Ovary (tissue), 9 donors: ENCODE data around the gene DHX16. TPM values are rescaled to one million over a fixed set of nuclear protein-coding genes. Genes with fewer than 3 reads are reported as not detected.

Source experiments
- DNase-seq, 5 donors: peaks; one replicate each; pipeline ENCODE4 v3.0.0-alpha.2; 2019 to 2020
- H3K27ac ChIP-seq, 2 donors: fragments of 200-600 bp; one replicate each; pipeline versions ENCODE4 v1.5.1 to v1.8.0; 2019 to 2022
- H3K27me3 ChIP-seq: fragments of 200-600 bp; one replicate; pipeline ENCODE4 v1.8.0; 2022
- H3K36me3 ChIP-seq: fragments of 200-600 bp; sonication (generic); one replicate; pipeline ENCODE4 v1.5.1; 2019
- H3K4me1 ChIP-seq: one replicate; pipeline ENCODE4 v1.8.1; 2013; ENCODE audit warnings: mild to moderate bottlenecking, moderate library complexity; ENCODE audit not compliant: insufficient read depth
- H3K4me3 ChIP-seq: fragments of 200-600 bp; sonication (generic); one replicate; pipeline ENCODE4 v1.5.1; 2017
- H3K9me3 ChIP-seq, 2 donors: fragments of 200-600 bp in 1 of 2; sonication (generic) in 1 of 2; one replicate each; pipeline versions ENCODE4 v1.5.1 to v1.8.1; 2013 to 2019; ENCODE audit warnings: mild to moderate bottlenecking in 1 of 2, moderate library complexity in 1 of 2
- CTCF ChIP-seq, 3 donors: fragments of 450-650 bp in 2 of 3; fragments of 200-600 bp in 1 of 3; IDR thresholded peaks; one replicate each; pipeline versions ENCODE4 v1.5.1 to v1.8.0; 2016 to 2022; ENCODE audit warnings: antibody characterized with exemption in 3 of 3, mild to moderate bottlenecking in 1 of 3
- EP300 ChIP-seq: sonication (generic); formaldehyde crosslinking; IDR thresholded peaks from one replicate; pipeline ENCODE4 v1.6.1; 2017; ENCODE audit warnings: antibody characterized with exemption
- POLR2A ChIP-seq: fragments of 450-650 bp; IDR thresholded peaks from one replicate; pipeline ENCODE4 v1.6.1; 2017; ENCODE audit warnings: antibody characterized with exemption, mild to moderate bottlenecking, moderate library complexity
- WGBS, 3 donors: extraction: QIAGEN DNeasy Blood & Tissue Kit in 1 of 3; methylation state at CpG; one replicate each; pipeline versions ENCODE4 v1.1.5 to v1.1.7; 2013 to 2017; 5-methylcytosine and 5-hydroxymethylcytosine counted together
- intact Hi-C, 4 donors: fragments of 100-400 bp; cut with DNase I; formaldehyde crosslinking; loops; one replicate each; pipeline versions ENCODE4 v1.11.0 to v1.15.1; 2022 to 2023
- polyA plus RNA-seq, 2 donors: library from polyadenylated mRNA; stranded (reverse); fragments of 200-250 nt in 1 of 2; fragments of 350-450 nt in 1 of 2; fragmentation: Illumina TruSeq in 1 of 2; extraction: RNeasy Lipid Tissue Mini Kit (QIAGEN cat#74804) in 1 of 2; gene quantifications; one replicate each; pipeline ENCODE4 v1.2.3, GENCODE V29; 2013 to 2014
- total RNA-seq, 7 donors: library from RNA; depleted of rRNA in 2 of 7; stranded (reverse); fragments of >200 nt in 2 of 7; fragmentation: NEBNext Ultra II Directional in 3 of 7; extraction: Animal tissue kit (Norgen Biotek cat#: 25700) in 3 of 7; gene quantifications; one replicate each; pipeline versions ENCODE4 v1.1.0 to v1.2.4, GENCODE V29; 2016 to 2023
- donor health status: DM: no; HTN: no; CAD: no; lungs with moderate emphysema.
- donor health status: DM: no; HTN: no; CAD: no.
- donor health status: Bipolar disorder and iron deficiency.
- donor health status: DM: yes; HTN: yes; CAD: no.
- donor health status: DM: no; HTN: no; CAD: no.
- donor health status: DM: yes; HTN: yes; CAD: no.

DHX16 gene
- total and polyA plus RNA-seq, 9 donors = 18.0 to 27.4 (median 22.5) TPM

- Histone ChIP-seq H3K36me3 (no peaks in the 10 kb centered on the region), H3K27me3 (no peaks in the 10 kb centered on the region), H3K9me3 (no peaks in the 10 kb centered on the region), H3K4me3 (peak overlapping the region; percentile 54), H3K4me1 (peaks cover 9% of the 10 kb centered on the region), H3K27ac (peak overlapping the region; percentile 95 to 96)
- WGBS, 3 donors = 9 to 12% (median 10%) methylated on average over 21 to 22 of the region's 22 CpGs
- intact Hi-C loops = loop anchor here in 3 of 4 donors (2.0 to 10.0 kb wide), 3 partner anchors 33 to 197 kb away; partner anchors contain the start of genes TUBB (in 3 of the 3), DDR1 (in 2 of the 3), MRPS18B (in 1 of the 3) and PPP1R10 (in 1 of the 3)
- TF ChIP-seq EP300 = no peak
- no peak for TF ChIP-seq POLR2A
- peak in 1 of 3 donors; percentile 20 for TF ChIP-seq CTCF (IDR thresholded peaks at IDR 0.05)
- peak; percentile 56 to 73 (median 69) for DNase-seq
These were observed 15.0 kb upstream of the DHX16 start for GRCh38 chr6:30687659-30688431.

- DNase-seq = peak; percentile 91 to 93 (median 93)
- H3K27ac ChIP-seq = peak overlapping the region; percentile 95 to 96
- 0% methylated on average over 45 to 52 of the region's 52 CpGs for WGBS, 3 donors
- H3K4me1 ChIP-seq = peaks cover 10% of the 10 kb centered on the region
- no peaks in the 10 kb centered on the region for H3K36me3 ChIP-seq
- H3K9me3 ChIP-seq = no peaks in the 10 kb centered on the region
- peak overlapping the region; percentile 54 for H3K4me3 ChIP-seq
- H3K27me3 ChIP-seq = no peaks in the 10 kb centered on the region
- intact Hi-C loops = loop anchor here in 3 of 4 donors (2.0 to 10.0 kb wide), 3 partner anchors 34 to 198 kb away; partner anchors contain the start of genes TUBB (in 3 of the 3), DDR1 (in 2 of the 3), MRPS18B (in 1 of the 3) and PPP1R10 (in 1 of the 3)
- TF ChIP-seq POLR2A (peak; percentile 64), CTCF (IDR thresholded peaks at IDR 0.05) (no peak), EP300 (peak; percentile 35)
These were observed 14.3 kb upstream of the DHX16 start for GRCh38 chr6:30686908-30687658.

- Histone ChIP-seq H3K4me1 (peaks cover 11% of the 10 kb centered on the region), H3K9me3 (no peaks in the 10 kb centered on the region), H3K27me3 (no peaks in the 10 kb centered on the region), H3K27ac (peak within 1 kb of the TSS; percentile 95 to 96), H3K4me3 (peak within 1 kb of the TSS; percentile 54), H3K36me3 (no peaks in the 10 kb centered on the region)
- intact Hi-C loops = loop anchor here in 3 of 4 donors (2.0 to 10.0 kb wide), 3 partner anchors 35 to 199 kb away; partner anchors contain the start of genes TUBB (in 3 of the 3), DDR1 (in 2 of the 3), MRPS18B (in 1 of the 3) and PPP1R10 (in 1 of the 3)
- no peak for TF ChIP-seq EP300
- TF ChIP-seq POLR2A = peak; percentile 17
- TF ChIP-seq CTCF (IDR thresholded peaks at IDR 0.05) = no peak
- WGBS, 3 donors = 1 to 2% (median 2%) methylated on average over 39 to 41 of the region's 41 CpGs
- peak; percentile 82 to 87 (median 82) for DNase-seq
These were observed 13.5 kb upstream of the DHX16 start, which contains the start of gene PPP1R18 for GRCh38 chr6:30686009-30686907. PPP1R18 (minus strand) TSS chr6:30686645; CDS start chr6:30686018, 627 bp downstream.
